ENCODE results near the gene KNOP1. TPM values are rescaled to one million over a fixed set of nuclear protein-coding genes. Genes with fewer than 3 reads are reported as not detected.

Gene KNOP1
- total RNA-seq, 2 donors from 2014 or later: 4.1 to 5.4 TPM

DNA sequence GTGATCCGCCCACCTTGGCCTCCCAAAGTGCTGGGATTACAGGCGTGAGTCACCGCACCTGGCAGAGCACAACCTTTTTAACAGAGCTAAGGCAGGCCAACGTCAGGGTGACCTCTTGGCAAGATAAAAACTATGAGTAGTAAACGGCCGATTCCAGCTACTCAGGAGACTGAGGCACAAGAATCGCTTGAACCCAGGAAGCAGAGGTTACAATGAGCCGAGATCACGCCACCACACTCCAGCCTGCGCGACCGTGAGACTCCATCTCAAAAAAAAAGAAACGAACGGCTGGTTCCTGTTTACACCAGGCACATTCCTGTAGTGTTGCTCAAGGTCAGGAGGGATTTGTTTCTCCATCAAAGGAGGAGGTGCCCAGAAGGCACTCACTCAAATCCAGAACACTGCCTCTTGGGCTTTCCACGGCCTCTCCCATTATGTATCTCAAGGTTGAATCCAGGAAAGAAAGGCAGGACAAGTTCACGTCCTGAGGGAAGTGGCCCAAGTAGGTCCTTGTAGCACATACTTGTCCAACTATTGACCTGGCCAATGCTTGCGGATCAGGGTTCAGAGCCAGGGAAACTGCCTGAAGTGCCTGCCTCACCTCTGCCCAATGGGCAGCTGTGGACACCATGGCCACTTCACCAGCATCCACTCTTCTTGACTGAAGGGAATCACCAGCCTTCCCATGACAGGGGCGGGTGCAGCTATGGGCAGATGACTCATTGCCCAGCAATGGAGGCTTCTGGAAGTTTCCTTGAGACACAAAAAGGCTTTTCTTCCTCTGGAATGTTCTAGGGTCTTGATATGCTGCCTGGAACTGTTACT, 13.5 kb downstream of the KNOP1 start:
- Histone ChIP-seq H3K27me3 (no peaks in the 10 kb centered on the region), H3K36me3 (peaks cover 49% of the 10 kb centered on the region), H3K9me3 (no peaks in the 10 kb centered on the region), H3K27ac (peak overlapping the region; percentile 50 to 63), H3K4me1 (peaks cover 2 to 23% of the 10 kb centered on the region in 2 donors), H3K4me3 (no peak overlapping the region)
- TF ChIP-seq, protein P1, sequence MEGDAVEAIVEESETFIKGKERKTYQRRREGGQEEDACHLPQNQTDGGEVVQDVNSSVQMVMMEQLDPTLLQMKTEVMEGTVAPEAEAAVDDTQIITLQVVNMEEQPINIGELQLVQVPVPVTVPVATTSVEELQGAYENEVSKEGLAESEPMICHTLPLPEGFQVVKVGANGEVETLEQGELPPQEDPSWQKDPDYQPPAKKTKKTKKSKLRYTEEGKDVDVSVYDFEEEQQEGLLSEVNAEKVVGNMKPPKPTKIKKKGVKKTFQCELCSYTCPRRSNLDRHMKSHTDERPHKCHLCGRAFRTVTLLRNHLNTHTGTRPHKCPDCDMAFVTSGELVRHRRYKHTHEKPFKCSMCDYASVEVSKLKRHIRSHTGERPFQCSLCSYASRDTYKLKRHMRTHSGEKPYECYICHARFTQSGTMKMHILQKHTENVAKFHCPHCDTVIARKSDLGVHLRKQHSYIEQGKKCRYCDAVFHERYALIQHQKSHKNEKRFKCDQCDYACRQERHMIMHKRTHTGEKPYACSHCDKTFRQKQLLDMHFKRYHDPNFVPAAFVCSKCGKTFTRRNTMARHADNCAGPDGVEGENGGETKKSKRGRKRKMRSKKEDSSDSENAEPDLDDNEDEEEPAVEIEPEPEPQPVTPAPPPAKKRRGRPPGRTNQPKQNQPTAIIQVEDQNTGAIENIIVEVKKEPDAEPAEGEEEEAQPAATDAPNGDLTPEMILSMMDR (IDR thresholded peaks at IDR 0.05): no peak
- DNase-seq (ENCODE audit: low spot score): no peak

DNA sequence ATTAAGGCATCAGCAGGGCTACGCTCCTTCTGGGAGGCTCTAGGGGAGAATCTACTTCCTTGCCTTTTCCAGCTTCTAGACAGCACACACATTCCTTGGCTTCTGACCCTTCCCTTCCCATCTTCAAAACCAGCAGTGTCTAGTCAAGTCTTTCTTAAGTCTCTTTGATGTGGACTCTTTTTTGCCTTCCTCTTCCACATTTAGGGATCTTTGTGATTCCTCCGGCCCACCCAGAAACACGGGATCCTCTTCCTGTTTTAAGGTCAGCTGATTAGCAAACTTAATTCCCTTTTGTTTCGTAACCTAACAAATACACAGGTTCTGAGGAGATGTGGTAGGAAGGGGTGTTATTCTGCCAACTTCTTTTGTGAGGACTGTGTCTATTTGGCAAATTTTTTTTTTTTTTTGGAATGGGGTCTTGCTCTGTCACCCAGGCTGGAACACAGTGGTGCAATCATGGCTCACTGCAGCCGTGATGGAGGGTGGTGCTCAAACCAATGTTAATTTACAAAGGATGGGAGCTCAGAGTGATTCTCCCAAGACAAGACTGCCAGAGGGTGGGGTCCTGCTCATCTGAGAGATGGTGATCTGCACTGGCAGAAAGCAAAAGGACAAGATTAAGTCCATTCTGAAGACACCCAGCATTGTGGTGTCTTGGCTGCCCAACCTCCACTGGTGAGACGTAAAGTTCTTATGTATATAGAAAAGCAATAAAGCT, 14.7 kb downstream of the KNOP1 start:
- DNase-seq (ENCODE audit: low spot score): no peak
- Histone ChIP-seq H3K9me3 (no peaks in the 10 kb centered on the region), H3K36me3 (peaks cover 49% of the 10 kb centered on the region), H3K27ac (peak overlapping the region; percentile 50 to 63), H3K27me3 (no peaks in the 10 kb centered on the region), H3K4me3 (no peak overlapping the region), H3K4me1 (peaks cover 2 to 27% of the 10 kb centered on the region in 2 donors)
- TF ChIP-seq, protein P1 (IDR thresholded peaks at IDR 0.05): no peak

DNA sequence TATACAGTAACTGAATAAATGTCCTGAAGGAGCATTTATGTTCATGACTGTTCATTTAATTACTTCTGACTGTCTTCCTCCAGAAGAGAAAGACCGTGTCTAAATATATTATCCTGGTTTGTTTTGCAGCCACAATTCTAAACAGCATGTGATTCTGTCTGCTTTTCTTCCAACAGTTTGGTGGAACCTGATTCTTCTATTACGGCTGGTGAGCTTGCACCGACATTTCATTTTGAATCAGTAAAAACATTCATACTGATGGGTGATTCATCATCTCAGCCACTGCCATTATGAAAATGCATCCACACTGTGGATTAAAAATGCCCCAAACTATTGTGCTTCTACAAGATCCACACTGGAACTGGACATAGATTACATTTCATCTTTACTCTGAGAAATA, 16.9 kb downstream of the KNOP1 start:
- Histone ChIP-seq H3K36me3 (peaks cover 43% of the 10 kb centered on the region), H3K4me3 (no peak overlapping the region), H3K9me3 (no peaks in the 10 kb centered on the region), H3K4me1 (peaks cover 3 to 50% of the 10 kb centered on the region in 2 donors), H3K27ac (peak overlapping the region in 1 of 2 donors; percentile 55), H3K27me3 (no peaks in the 10 kb centered on the region)
- TF ChIP-seq, protein P1 (IDR thresholded peaks at IDR 0.05): no peak
- DNase-seq (ENCODE audit: low spot score): no peak

DNA sequence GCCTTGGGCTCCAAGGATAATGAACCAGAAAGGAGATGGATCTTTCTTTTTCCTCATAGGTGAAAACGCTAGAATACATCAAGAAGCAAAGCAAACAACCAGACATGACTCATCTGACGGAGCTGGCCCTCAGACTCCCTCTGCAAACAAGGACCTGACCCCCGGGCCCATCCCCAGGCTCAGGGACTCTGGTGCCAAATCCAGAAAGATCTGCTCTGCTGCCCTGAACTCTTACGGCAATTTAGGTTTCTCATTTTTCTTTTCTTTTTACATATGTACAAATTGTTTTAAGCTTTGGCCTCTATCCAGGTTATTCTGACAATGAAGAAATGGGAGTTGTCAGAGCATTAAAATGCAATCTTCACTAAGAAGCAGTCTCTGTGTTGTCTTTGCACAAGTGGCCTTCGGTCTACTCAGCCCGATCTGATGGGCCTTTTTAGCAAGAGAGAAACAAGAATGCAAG, 17.7 kb downstream of the KNOP1 start:
- H3K36me3 ChIP-seq: peaks cover 40% of the 10 kb centered on the region
- H3K4me1 ChIP-seq: peaks cover 5 to 56% of the 10 kb centered on the region in 2 donors
- no peaks in the 10 kb centered on the region for H3K27me3 ChIP-seq
- no peak overlapping the region for H3K4me3 ChIP-seq
- DNase-seq (ENCODE audit: low spot score): no peak
- H3K27ac ChIP-seq: peak overlapping the region; percentile 43 to 55
- TF ChIP-seq, protein P1 (IDR thresholded peaks at IDR 0.05): no peak
- no peaks in the 10 kb centered on the region for H3K9me3 ChIP-seq

DNA sequence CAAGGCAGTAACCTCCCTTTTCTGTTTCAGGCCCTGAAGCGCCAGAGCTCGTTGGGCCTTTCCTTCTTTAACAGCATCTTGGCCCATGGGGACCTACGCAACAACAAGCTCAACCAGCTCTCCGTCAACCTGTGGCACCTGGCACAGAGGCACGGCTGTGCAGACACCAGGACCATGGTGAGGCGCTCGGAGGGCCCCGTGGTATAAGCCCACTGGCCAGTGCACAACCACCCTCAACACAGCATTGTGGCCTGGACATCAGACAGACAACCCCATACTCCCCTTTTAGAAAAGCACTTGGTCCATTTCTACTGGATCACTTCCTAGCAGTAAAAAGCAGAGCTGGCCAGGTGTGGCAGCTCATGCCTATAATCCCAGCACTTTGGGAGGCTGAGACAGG, 18.6 kb downstream of the KNOP1 start:
- Histone ChIP-seq H3K27me3 (no peaks in the 10 kb centered on the region), H3K9me3 (no peaks in the 10 kb centered on the region), H3K27ac (peak overlapping the region in 1 of 2 donors; percentile 43), H3K4me1 (peaks cover 4 to 50% of the 10 kb centered on the region in 2 donors), H3K36me3 (peaks cover 31% of the 10 kb centered on the region), H3K4me3 (no peak overlapping the region)
- TF ChIP-seq, protein P1 (IDR thresholded peaks at IDR 0.05): no peak
- DNase-seq (ENCODE audit: low spot score): no peak
